OCI-LY1 (cell line): Measurements from ENCODE around the gene NDC80.

Experiments
- H2AFZ ChIP-seq: fragments of 200-600 bp; sonication (generic), shearing (Covaris generic); 2 replicates; pipeline ENCODE4 v1.6.0; 2014; ENCODE audit warnings: antibody characterized with exemption, mild to moderate bottlenecking, low read length
- H3F3A ChIP-seq: fragments of 200-600 bp; sonication (generic), shearing (Covaris generic); 2 replicates; pipeline ENCODE4 v1.6.0; 2014; ENCODE audit warnings: mild to moderate bottlenecking, antibody characterized with exemption, low read length, moderate library complexity; ENCODE audit not compliant: insufficient read depth
- H3K27ac ChIP-seq: fragments of 200-600 bp; sonication (generic); 2 replicates; pipeline ENCODE4 v1.5.1; 2014; ENCODE audit warnings: low read length, mixed run types, mild to moderate bottlenecking, low read depth; ENCODE audit not compliant: poor library complexity, severe bottlenecking
- H3K27me3 ChIP-seq: fragments of 200-600 bp; sonication (generic); 2 replicates; pipeline ENCODE4 v1.6.0; 2014; ENCODE audit warnings: antibody characterized with exemption, mild to moderate bottlenecking, low read length, moderate library complexity; ENCODE audit not compliant: insufficient read depth
- H3K36me3 ChIP-seq: fragments of 200-600 bp; sonication (generic); 2 replicates; pipeline ENCODE4 v1.6.1; 2014; ENCODE audit warnings: mild to moderate bottlenecking, antibody characterized with exemption, low read length, moderate library complexity, mixed read lengths; ENCODE audit not compliant: insufficient read depth
- H3K4me1 ChIP-seq: fragments of 200-600 bp; sonication (generic); 2 replicates; pipeline ENCODE4 v1.5.1; 2014; ENCODE audit warnings: mild to moderate bottlenecking, low read length, moderate library complexity; ENCODE audit not compliant: insufficient read depth, severe bottlenecking
- H3K4me2 ChIP-seq: fragments of 200-600 bp; sonication (generic), shearing (Covaris generic); 2 replicates; pipeline ENCODE4 v1.6.1; 2014; ENCODE audit warnings: low read length
- H3K4me3 ChIP-seq: fragments of 200-600 bp; sonication (generic); 2 replicates; pipeline ENCODE4 v1.5.1; 2014; ENCODE audit warnings: low read length, low read depth, mild to moderate bottlenecking, mixed read lengths; ENCODE audit not compliant: poor library complexity, severe bottlenecking
- H3K79me2 ChIP-seq: fragments of 200-600 bp; shearing (Covaris generic); 2 replicates; pipeline ENCODE4 v1.6.1; 2016; ENCODE audit warnings: mixed run types, low read length, mixed read lengths; ENCODE audit not compliant: insufficient read depth
- H3K9ac ChIP-seq: fragments of 200-600 bp; sonication (generic), shearing (Covaris generic); 2 replicates; pipeline ENCODE4 v1.6.1; 2014; ENCODE audit warnings: mild to moderate bottlenecking, low read length, mixed read lengths
- H3K9me2 ChIP-seq: fragments of 200-600 bp; sonication (generic), shearing (Covaris generic); 2 replicates; pipeline ENCODE4 v1.6.1; 2014; ENCODE audit warnings: low read depth, mild to moderate bottlenecking, low read length, mixed read lengths
- H3K9me3 ChIP-seq: fragments of 200-600 bp; shearing (Covaris generic); 2 replicates; pipeline ENCODE4 v1.6.1; 2014; ENCODE audit warnings: low read length, mixed read lengths
- H4K20me1 ChIP-seq: fragments of 200-600 bp; sonication (generic), shearing (Covaris generic); 2 replicates; pipeline ENCODE4 v1.6.0; 2016; ENCODE audit warnings: mild to moderate bottlenecking, low read length; ENCODE audit not compliant: insufficient read depth
- CTCF ChIP-seq: fragments of 200-600 bp; sonication (generic), shearing (Covaris generic); IDR thresholded peaks from 2 replicates; pipeline ENCODE4 v1.5.1; 2017; ENCODE audit warnings: mild to moderate bottlenecking, antibody characterized with exemption, low read length, moderate library complexity, mixed read lengths
- EZH2 ChIP-seq: fragments of 200-600 bp; sonication (generic), shearing (Covaris generic); IDR thresholded peaks from 2 replicates; pipeline ENCODE4 v1.8.0; 2017; ENCODE audit warnings: borderline replicate concordance, mixed run types, mild to moderate bottlenecking, antibody characterized with exemption, low read length, moderate library complexity, mixed read lengths

NDC80 gene

GRCh38 chr18:2526329-2526728 is 45.0 kb upstream of the NDC80 start:
- Histone ChIP-seq H3K9me3 (no peaks in the 10 kb centered on the region), H4K20me1 (no peaks in the 10 kb centered on the region)
- TF ChIP-seq EZH2: no peak
- TF ChIP-seq CTCF: no peak

GRCh38 chr18:2529154-2529553 is 42.2 kb upstream of the NDC80 start:
- Histone ChIP-seq H3K9me3 (no peaks in the 10 kb centered on the region), H3K36me3 (no peaks in the 10 kb centered on the region), H2AFZ (no peak overlapping the region), H3K27me3 (no peaks in the 10 kb centered on the region), H3K4me3 (no peak overlapping the region), H4K20me1 (no peaks in the 10 kb centered on the region), H3K4me1 (peaks cover 12% of the 10 kb centered on the region), H3K9ac (no peak overlapping the region), H3K9me2 (no peaks in the 10 kb centered on the region), H3F3A (no peaks in the 10 kb centered on the region), H3K79me2 (no peaks in the 10 kb centered on the region), H3K27ac (no peak overlapping the region), H3K4me2 (no peak overlapping the region)
- TF ChIP-seq EZH2 (no peak), CTCF (no peak)

More at GRCh38 chr18:2526329-2526728, 45.0 kb upstream of the NDC80 start:
- H3K27me3 ChIP-seq: no peaks in the 10 kb centered on the region
- H2AFZ ChIP-seq: no peak overlapping the region
- peaks cover 10% of the 10 kb centered on the region for H3K4me1 ChIP-seq
- no peak overlapping the region for H3K27ac ChIP-seq
- no peaks in the 10 kb centered on the region for H3F3A ChIP-seq
- H3K9ac ChIP-seq: no peak overlapping the region
- no peaks in the 10 kb centered on the region for H3K36me3 ChIP-seq
- H3K4me3 ChIP-seq: no peak overlapping the region
- no peaks in the 10 kb centered on the region for H3K9me2 ChIP-seq
- no peak overlapping the region for H3K4me2 ChIP-seq
- no peaks in the 10 kb centered on the region for H3K79me2 ChIP-seq

GRCh38 chr18:2531751-2532150 is 39.6 kb upstream of the NDC80 start:
- no peak overlapping the region for H3K9ac ChIP-seq
- no peak for TF ChIP-seq CTCF
- TF ChIP-seq EZH2: no peak
- no peaks in the 10 kb centered on the region for H4K20me1 ChIP-seq
- no peak overlapping the region for H3K4me3 ChIP-seq
- H3K4me2 ChIP-seq: no peak overlapping the region
- no peaks in the 10 kb centered on the region for H3K9me2 ChIP-seq
- no peak overlapping the region for H2AFZ ChIP-seq
- no peaks in the 10 kb centered on the region for H3K9me3 ChIP-seq
- no peak overlapping the region for H3K27ac ChIP-seq
- no peaks in the 10 kb centered on the region for H3K79me2 ChIP-seq
- H3K36me3 ChIP-seq: no peaks in the 10 kb centered on the region
- H3K4me1 ChIP-seq: peaks cover 38% of the 10 kb centered on the region
- H3F3A ChIP-seq: no peaks in the 10 kb centered on the region
- H3K27me3 ChIP-seq: no peaks in the 10 kb centered on the region
